GM18858 (cell line): ENCODE data around the gene GNG12.

ENCODE experiments used
- ATAC-seq: cut with Tn5 transposase; IDR thresholded peaks from one replicate; pipeline ENCODE4 v1.9.1; 2021; ENCODE audit not compliant: unreplicated experiment

Gene GNG12

DNA sequence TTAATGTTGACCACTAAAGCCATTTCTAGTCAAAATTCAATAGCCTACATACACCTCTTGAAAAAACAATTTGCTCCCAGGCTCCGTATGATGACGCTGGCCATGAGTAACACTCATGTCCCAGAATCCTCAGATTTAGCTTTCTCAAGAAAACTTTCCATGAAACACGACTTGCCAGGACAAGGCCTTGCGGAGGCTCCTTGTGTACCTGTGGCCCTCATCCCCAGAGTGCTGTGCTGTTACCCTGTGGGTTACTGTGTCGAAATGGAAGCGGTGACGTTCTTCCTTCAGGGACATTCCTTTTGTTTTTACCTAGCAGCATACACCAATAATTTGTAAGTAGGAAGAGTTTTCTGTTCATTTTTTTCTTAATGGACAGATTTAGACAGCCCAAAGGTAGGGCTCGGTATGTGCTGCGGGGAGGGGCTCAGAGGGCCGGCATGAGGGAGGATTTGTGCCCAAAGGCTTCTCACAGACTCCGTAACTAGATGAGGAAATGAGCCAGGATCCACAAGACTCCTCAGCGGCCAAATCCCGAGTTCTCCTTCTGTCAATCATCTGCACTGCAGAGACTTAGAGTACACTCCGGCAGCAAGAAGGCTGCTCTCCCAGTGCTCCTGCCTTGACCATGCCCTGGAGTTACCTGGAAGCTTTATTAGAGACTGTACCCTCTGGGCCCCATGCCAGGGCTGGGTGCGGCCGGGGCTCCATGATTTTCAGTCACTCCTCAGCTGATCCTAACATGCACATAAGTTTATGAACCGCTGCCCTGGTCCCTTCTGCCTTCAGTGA lies 17.8 kb downstream of the GNG12 start:
- no peak for ATAC-seq

DNA sequence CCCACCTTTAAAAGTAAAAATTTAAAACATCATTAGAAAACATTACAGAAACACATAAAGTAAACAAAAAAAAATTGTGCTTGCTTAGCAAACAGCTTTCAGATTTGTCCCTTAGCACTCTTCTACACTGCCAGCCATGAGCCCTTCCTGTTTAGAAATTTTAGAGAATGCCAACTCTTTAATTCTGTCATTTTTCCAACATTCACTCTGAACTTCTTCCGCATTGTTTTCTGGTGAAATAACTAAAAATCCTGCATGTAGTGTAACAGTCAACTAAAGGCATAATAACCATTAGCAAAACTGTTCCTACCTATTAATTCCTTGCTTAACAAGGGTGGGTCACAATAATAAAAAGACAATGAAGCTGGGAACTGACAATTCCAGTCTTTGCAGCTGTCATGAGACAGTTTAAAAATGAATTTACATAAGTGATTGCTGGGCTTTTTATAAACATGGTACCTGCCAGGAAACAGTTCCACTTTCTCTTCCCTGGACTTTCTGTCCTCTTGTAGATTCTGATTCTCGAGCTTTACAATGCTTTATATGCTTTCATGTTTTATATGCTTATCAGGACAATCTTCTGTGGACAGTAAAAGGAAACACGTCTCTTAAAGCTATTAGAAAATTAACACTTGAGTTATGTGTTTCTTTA lies 19.0 kb downstream of the GNG12 start:
- no peak for ATAC-seq

DNA sequence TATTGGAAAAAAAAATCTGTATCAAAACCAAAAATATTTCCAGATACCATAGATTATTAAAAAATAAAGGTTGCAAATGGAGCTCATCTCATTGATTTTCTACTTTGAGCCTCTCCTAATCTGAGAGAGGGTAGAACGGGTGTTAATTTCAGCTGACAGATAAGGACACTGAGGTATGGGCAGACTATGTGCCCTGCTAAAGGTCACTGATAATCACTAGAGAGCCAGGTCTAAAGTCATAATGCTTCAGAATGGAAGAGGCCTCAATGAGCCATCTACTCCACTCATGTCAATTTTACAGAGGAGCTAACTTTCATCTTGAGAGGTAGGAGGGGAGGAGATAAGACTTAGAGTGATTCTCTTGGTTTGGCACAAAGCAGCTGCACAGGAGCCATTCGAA lies 21.0 kb downstream of the GNG12 start:
- no peak for ATAC-seq

DNA sequence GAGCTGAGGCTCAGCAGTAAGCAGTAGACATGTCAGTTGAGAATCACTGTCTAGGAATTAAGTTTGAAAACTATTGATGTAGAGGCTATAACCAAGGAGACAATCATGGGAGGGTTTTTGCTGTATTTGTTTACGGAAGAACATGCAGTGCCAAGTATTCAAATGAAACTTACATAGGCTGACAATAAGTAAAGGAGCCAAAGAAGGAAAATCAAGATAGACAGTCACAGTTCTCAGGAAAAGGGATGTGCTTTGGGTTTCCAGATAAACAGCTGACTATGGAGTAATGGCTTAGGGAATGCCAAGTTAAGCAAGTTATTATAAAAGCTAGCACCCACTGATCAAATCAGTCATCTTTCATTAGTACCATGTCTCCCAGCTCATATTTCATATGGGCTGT lies 21.5 kb downstream of the GNG12 start:
- no peak for ATAC-seq

DNA sequence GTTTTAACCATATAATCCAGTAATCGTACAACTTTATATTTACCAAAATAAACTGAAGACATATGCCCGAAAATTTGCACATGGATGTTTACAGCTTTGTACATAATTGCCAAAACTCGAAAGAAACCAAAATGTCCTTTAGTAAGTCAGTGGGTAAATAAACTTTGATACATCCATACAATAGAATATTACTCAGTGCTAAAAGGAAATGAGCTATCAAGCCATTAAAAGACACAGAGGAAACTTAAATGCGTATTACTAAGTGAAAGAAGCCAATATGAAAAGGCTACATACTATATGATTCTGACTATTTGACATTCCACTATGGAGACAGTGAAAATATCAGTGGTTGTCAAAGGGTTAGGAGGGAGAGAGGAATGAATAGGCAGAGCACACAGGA lies 23.4 kb downstream of the GNG12 start:
- ATAC-seq = no peak

DNA sequence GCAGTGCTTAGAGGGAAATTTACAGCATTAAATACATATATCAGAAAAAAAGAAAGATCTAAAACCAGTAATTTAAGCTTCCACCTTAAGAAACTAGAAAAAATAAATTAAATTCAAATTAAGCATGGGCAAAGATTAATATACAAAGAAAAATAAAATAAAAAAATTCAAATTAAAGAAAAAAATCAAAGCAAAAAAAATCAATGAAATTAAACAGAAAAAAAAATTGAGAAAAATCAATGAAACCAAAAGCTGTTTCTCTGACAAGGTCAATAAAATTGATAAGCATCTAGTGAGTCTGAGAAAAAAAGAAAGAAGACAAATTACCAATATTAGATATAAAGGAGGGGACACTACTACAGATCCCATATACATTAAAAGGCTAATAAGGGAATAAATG lies 26.0 kb downstream of the GNG12 start:
- ATAC-seq = no peak

DNA sequence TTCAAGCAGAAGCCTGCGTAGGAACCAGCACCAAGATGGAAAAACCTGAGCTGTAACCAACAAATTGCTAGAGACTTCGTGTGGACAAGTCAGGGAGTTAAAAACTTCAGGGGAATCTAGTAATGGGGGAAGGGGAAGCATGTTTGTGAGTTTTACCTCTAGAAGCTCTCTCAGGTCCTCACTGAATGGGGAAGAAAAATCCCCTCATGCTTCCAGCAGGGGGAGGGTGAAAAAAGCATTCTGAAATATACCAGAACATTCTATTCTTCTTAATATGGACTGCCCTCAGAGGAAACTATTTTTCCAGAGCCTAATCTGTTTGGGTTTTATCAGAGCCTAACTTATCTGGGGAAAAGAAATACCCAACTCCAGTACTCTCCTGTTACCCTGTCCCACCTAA lies 28.6 kb downstream of the GNG12 start:
- no peak for ATAC-seq

DNA sequence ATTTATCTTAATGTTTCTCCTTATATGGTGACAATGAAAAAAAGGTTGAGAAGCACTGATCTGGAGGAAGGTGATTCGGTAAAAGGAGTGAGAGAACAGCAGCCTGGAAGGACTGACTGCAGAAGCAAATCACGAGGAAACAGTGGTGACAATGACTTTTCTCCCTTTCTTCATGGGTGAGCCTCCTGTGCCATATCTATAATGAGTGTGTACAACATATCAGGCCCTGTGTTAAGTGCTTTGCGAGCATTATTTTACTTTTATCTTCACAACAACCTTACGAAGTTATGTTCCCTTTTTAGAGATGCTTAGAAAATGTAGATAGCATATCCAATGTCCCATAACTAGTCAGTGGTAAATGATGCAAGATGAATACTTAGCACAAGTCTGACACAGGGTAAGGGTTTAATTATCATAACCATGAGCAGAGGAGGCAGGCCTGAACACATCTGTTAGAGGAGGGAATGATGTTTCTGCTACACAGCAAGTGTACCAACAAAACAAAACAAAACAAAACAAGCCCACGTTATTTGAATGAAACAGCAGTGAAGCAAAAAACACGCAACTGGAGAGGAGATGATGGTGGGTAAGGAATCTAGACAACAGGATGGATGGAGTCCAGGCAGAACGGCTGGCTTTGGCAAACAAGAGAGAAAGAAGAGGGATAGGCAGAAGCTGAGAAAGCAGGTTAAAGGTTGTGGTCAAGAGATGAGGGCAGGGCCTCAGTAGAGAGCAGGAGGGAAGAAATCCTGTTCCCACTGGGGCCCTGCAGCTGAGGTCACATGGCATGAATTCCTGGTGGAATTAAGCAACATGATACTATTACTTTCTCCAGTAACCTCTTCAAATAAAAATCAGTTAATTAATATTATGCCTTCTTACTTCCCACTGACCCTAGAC lies 29.6 kb downstream of the GNG12 start:
- ATAC-seq = no peak

DNA sequence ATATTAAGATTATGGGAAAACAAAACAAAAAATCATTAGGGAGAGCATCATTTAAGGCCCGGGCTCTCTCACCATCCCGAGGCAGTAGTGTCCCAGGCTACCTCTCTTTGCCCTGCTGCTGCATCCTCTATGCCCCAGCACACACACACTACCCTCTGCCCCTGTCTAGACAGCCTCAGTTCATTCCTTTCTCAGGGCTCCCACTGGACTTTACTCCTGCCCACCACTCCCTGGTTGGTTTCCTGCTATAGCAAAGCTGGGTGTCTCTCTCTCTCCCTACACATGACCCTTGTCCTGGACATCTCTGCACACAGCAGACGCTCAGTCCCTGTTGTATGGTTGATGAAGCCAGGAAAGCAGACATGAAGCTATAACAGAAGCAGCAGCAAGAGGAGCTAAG lies 30.7 kb downstream of the GNG12 start:
- ATAC-seq = no peak

DNA sequence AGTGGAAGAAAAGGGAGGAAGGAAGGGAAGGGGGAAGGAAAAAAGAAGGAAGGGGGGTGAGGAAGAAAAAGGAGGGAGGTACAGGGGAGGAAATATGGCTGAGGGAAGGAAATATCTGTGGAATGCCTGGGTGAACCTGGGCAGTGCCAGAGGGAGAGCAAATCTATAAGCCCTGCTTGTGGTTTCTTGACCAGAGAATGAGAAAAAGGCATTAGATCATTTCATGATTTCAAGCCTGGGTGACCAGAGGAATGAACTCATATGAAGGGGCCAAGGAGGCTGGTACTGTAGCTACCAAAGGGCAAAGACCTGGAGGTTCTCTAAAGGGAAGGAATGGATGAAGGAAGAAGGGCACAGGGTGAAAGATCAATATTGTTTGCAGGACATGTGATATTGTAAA lies 31.4 kb downstream of the GNG12 start:
- no peak for ATAC-seq

DNA sequence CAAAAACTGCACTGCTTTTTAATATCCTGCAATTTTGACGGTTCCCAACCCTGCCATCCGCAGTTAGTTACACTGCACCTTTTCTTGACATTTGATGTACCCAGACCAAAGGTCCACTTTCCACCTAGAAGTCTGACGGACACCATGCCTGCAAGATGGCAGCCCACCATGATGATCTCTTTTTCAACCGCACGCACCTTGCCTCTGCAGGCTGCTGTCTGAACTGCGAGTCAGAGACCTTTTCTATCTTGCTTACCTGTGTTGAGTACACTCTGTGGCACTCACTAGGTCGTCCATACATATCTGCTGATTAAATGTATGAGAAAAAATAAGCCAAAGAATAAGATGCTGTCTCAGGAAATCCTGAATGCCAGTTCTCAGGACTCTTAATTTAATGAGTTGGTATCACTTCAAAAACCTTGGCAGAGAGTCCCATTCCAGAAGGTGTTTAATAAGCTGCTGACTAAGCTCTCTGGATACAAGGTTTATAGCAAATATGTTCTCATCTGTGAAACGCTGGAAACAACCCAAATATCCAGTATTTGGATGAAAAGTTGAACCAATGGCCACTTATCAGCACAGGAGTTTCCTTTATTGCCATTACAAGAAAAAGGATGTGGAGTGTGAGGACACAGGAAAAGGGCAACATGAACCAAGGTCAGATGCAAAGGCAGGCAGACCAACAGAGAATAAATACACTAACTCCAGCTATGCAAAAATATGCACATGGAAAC lies 37.9 kb downstream of the GNG12 start:
- ATAC-seq = no peak

DNA sequence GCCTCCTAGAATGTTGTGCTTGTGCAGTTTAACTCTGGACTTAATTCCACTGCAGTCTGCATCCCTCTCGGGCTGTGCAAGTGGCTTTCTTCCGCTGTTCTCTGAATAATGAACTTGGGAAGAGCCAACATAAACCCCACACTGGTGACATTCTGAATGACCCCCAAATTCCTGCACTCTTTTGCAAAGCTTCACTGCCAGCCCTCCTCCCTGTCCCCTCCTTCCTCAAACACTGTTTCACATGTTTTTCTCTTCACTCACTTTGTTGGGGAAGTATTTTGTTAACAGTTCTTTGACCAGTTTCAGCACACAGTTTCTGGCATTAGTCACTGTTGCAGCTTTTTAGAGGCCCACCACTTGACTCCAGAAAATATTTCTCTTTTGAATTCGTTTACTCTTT lies 39.7 kb downstream of the GNG12 start:
- ATAC-seq = no peak

DNA sequence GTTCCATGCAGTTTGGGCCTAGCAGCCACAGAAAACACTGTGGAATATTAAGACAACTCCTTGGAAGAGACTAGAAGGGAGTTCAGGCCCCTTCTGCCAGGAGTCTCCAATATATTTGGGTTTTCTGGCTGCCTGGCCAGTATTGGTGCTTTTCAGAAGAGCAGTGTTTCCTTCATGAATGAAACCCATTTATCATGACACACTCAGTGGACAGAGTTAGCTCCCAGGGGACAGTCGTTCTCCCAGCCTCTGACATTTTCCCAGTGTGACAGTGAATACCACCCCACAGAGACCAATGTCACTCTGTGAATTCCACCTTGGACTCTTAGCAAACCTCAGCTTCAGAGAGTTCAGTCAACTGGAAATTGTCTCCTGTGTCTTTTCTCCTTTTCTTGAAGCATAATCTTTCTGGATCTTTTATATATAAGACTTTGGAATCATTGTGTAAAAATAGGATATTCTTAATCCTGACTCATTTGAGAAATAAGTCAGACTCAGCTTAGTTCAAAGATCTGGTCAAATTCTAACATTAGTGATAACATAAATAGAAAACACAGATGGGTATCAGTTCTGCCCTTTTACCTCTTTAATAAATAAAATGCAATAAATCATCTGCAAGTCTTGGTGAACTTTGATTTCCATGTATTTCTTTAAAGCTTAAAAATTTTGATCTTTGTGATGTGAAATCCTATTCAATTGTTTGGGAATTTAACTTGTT lies 40.4 kb downstream of the GNG12 start:
- no peak for ATAC-seq

DNA sequence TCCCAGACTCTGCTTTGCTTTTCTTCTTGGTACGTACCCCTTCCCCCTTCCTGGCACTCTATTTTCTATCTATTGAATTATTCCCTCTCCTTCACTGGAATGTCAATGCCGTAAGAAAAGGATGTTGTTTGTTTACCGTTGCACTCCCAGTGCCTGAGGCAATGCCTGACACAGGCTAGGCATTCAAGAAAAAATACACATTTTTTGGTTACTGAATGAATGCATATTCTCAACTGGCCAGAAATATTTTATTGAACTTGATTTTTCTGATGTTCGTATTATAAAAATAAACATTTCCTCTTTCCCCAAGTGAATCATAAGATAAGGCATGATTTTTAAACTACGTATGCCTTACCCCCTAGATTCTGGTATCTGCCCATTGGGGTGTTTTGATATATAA lies 41.2 kb downstream of the GNG12 start:
- no peak for ATAC-seq

DNA sequence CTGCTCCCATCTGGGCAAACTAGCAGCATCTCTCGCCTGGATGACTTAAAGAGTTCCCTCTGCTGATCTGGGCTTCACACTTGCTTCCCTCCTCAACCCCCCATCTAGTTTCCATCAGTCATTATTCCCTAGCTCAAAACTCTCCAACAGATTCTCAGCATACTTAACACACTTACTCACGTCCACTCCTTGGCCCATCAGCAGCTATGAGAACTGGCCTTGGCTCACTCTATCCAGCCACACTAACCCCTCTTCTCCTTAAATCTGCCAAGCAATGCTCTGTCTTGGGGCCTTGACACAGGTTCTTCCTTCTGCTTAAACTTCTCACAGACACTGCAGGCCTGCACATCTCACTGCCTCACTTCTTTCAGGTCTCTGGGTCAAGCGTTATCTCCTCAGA lies 41.6 kb downstream of the GNG12 start:
- ATAC-seq = no peak

DNA sequence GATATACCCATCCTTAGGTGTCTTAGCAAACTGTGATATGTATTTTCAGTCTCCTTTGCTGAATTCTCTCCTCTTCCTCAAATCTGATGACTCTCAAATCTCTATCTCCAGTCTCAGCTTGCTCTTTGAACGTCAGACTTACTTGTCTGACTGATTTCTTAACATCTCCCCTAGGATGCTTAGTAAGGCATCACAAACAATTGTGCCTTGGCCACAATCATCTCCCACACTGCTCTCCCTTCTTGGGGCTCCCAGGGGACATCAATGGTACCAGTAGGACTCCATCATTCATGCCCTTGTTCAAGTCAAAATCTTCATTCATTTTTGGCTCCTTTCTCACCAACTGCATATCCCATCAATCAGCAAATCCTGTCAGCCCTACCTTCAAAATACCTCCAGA lies 42.0 kb downstream of the GNG12 start:
- no peak for ATAC-seq

DNA sequence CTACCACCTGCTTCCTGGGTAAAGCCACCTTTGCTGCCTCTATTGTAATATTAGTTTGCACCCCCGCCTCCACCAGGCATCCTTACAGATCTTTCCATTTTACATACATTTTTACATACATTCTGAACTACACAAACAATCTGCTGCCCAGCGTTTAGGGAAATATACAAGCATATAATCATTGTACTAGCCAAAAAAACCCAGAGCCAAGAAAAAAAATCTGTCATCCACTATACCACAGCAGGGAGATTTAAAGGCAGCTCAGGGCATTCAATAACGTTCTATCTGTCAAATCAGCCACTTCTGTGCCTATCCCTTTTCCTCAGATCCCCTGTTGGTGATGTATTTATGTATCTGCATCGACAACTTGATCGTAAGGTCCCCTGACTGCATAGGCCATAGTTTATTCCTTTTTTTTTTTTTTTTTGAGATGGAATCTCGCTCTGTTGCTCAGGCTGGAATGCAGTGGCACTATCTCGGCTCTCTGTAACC lies 43.0 kb downstream of the GNG12 start:
- no peak for ATAC-seq

DNA sequence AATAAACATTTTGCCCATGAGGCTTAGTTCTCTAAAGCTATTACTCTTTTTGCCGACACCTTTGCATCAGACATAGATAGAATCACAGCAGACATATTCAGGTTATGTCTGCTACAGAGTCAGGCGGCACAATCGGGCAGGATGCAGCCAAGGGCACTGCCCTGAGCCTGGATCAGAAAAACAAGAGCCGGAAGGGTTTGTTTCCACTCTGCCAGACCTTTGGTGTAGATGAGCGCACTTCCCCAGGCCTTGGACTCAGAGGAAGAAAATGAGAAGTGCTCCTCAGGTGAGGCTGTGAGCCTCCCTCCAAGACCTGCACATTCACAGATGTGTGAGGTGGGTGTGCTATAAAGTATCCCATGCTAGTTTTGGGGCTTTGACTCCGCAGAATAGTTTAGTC lies 43.7 kb downstream of the GNG12 start:
- ATAC-seq = no peak

DNA sequence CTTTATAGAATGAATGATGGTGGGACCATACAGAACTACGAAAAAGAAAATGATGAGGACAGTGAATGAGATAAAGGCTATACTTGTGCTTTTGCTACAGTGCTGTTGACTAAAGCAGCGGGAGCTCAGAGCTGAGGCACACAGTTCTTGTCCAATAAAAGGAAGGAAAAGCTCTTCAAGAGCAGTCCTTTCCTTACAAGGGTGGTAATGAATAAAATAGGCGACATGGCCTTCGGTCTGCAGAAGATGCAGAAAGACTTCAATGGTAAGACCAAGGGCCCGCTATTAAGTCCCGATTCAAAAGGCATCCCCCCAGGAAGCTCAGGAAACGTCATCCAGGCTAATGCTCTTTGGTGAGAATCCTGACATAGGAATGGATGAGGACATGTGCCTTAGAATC lies 44.4 kb downstream of the GNG12 start:
- ATAC-seq = no peak

DNA sequence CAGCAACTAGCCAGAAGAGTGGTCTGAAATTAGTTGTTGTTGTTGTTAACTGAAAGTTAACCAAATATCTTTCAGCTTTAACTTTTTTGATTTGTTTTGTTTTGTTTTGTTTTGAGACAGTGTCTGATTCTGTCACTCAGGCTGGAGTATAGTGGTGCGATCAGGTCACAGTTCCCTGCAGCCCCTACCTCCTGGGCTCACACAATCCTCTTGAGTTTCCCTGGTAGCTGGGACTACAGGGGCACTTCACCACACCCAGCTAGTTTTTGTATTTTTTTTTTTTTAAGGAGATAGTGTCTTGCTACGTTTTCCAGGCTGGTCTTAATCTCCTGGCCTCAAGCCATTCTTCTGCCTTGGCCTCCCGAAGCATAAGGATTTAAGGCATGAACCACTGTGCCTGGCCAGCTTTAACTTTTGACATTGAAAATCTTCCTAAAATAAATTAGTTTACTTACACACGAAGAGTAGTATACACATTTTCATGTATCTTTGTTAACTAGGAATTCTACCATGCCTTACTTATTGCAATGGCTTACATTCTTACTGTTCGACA lies 45.0 kb downstream of the GNG12 start:
- ATAC-seq = no peak
